A673 (cell line): Measurements from ENCODE around the gene CLTB. TPM values are rescaled to one million over a fixed set of nuclear protein-coding genes. Genes with fewer than 3 reads are reported as not detected.
A peak's percentile ranks its signal among the peaks of the same experiment; 100 is the strongest.

ENCODE experiments used
- BruUV-seq: library from RNA; stranded (reverse); fragments of 400-500 nt; replicated peaks from 2 replicates; lab custom pipeline; 2021; lab: Mats Ljungman, UMichigan
- CTCF ChIA-PET: fragments of 300-600 bp; sonication (Branson Sonifier 250); formaldehyde crosslinking; loops from one replicate; lab custom pipeline; 2022; ENCODE audit warnings: antibody characterized with exemption; lab: Charles Lee
- POLR2A ChIA-PET: fragments of 300-600 bp; sonication (Branson Sonifier 250); formaldehyde crosslinking; loops from one replicate; lab custom pipeline; 2022; ENCODE audit warnings: antibody characterized with exemption; ENCODE audit not compliant: low non-redundant PET; lab: Charles Lee
- DNase-seq: peaks from one replicate; pipeline ENCODE4 v3.0.0-alpha.2; 2015; ENCODE audit warnings: low spot score
- H3K27ac ChIP-seq: fragments of 200-600 bp; sonication (generic); 2 replicates; pipeline ENCODE4 v1.5.1; 2016; ENCODE audit warnings: mixed run types, low read depth, mild to moderate bottlenecking, mixed read lengths, antibody characterized with exemption, low read length; ENCODE audit not compliant: poor library complexity, severe bottlenecking
- H3K27me3 ChIP-seq: fragments of 200-600 bp; sonication (generic); replicated peaks from 2 replicates; pipeline ENCODE4 v1.6.1; 2017; ENCODE audit warnings: mixed run types, low read depth, mild to moderate bottlenecking, mixed read lengths, antibody characterized with exemption, low read length; ENCODE audit not compliant: insufficient read depth, poor library complexity
- H3K36me3 ChIP-seq: fragments of 200-600 bp; sonication (generic); 2 replicates; pipeline ENCODE4 v1.6.1; 2016; ENCODE audit warnings: mixed run types, mild to moderate bottlenecking, mixed read lengths, antibody characterized with exemption, low read length; ENCODE audit not compliant: insufficient read depth, poor library complexity, severe bottlenecking
- H3K4me1 ChIP-seq: fragments of 200-600 bp; sonication (generic); 2 replicates; pipeline ENCODE4 v1.6.1; 2017; ENCODE audit warnings: mixed run types, mild to moderate bottlenecking, mixed read lengths, antibody characterized with exemption, low read length; ENCODE audit not compliant: insufficient read depth, poor library complexity, severe bottlenecking
- H3K4me3 ChIP-seq: fragments of 200-600 bp; sonication (generic); 2 replicates; pipeline ENCODE4 v1.5.1; 2016; ENCODE audit warnings: low read depth, mixed run types, mild to moderate bottlenecking, mixed read lengths, low read length; ENCODE audit not compliant: poor library complexity, severe bottlenecking
- H3K9me3 ChIP-seq: fragments of 200-600 bp; sonication (generic); 2 replicates; pipeline ENCODE4 v1.6.1; 2016; ENCODE audit warnings: mixed run types, low read depth, mild to moderate bottlenecking, mixed read lengths, antibody characterized with exemption, low read length; ENCODE audit not compliant: poor library complexity, severe bottlenecking
- CTCF ChIP-seq: fragments of 300-800, 200-600 bp; sonication (generic); conservative IDR thresholded peaks from 2 replicates; pipeline ENCODE4 v1.5.1; 2017; ENCODE audit warnings: low read depth, mild to moderate bottlenecking, antibody characterized with exemption, low read length, moderate library complexity, mixed read lengths
- EZH2 ChIP-seq: fragments of 200-600 bp; sonication (generic); IDR thresholded peaks from 2 replicates; pipeline ENCODE4 v1.6.1; 2017; ENCODE audit warnings: borderline replicate concordance, low read depth, mild to moderate bottlenecking, mixed read lengths, antibody characterized with exemption, low read length; ENCODE audit not compliant: poor library complexity, severe bottlenecking
- intact Hi-C: fragments of 100-400 bp; cut with micrococcal nuclease; formaldehyde crosslinking; loops from one replicate; pipeline ENCODE4 v1.10.0; 2022; ENCODE audit not compliant: unreplicated experiment
- total RNA-seq: library from RNA; stranded (reverse); gene quantifications from 2 replicates; pipeline ENCODE4 v1.2.3, GENCODE V29; 2021

CLTB gene
- total RNA-seq, 1 experiment from 2014 or later, result 61.8 TPM

- Histone ChIP-seq H3K4me1 (no peaks in the 10 kb centered on the region), H3K36me3 (no peaks in the 10 kb centered on the region), H3K9me3 (no peaks in the 10 kb centered on the region), H3K27me3 (no peaks in the 10 kb centered on the region), H3K27ac (no peak overlapping the region), H3K4me3 (no peak overlapping the region)
- DNase-seq, result no peak
- no peak for TF ChIP-seq CTCF
- TF ChIP-seq EZH2, result no peak
- POLR2A ChIA-PET, result no interaction called here
- no TSS peak for BruUV-seq
- intact Hi-C loops, result no loop called here
- CTCF ChIA-PET, result no interaction called here
Measured at GRCh38 chr5:176458904-176459561, 42.7 kb upstream of the CLTB start.

GRCh38 chr5:176454724-176455394, 38.5 kb upstream of the CLTB start:
- Histone ChIP-seq H3K4me1 (peaks cover 2% of the 10 kb centered on the region), H3K27ac (no peak overlapping the region), H3K9me3 (no peaks in the 10 kb centered on the region), H3K27me3 (no peaks in the 10 kb centered on the region), H3K4me3 (no peak overlapping the region), H3K36me3 (peaks cover 15% of the 10 kb centered on the region)
- ChIA-PET POLR2A (no interaction called here), CTCF (no interaction called here)
- DNase-seq, result no peak
- no peak for TF ChIP-seq EZH2
- no peak for TF ChIP-seq CTCF
- no TSS peak for BruUV-seq
- intact Hi-C loops, result no loop called here

GRCh38 chr5:176450077-176450476, 33.7 kb upstream of the CLTB start:
- no peaks in the 10 kb centered on the region for H3K27me3 ChIP-seq
- no peaks in the 10 kb centered on the region for H3K9me3 ChIP-seq
- POLR2A ChIA-PET, result no interaction called here
- no peak overlapping the region for H3K27ac ChIP-seq
- TF ChIP-seq CTCF, result no peak
- TF ChIP-seq EZH2, result no peak
- peaks cover 6% of the 10 kb centered on the region for H3K4me1 ChIP-seq
- DNase-seq, result no peak
- H3K36me3 ChIP-seq, result peaks cover 15% of the 10 kb centered on the region
- intact Hi-C loops, result no loop called here
- H3K4me3 ChIP-seq, result peak overlapping the region; percentile 99
- BruUV-seq, result TSS peak; percentile 48
- CTCF ChIA-PET, result no interaction called here
